Gastrocnemius medialis (tissue), 4 donors: ENCODE results near the gene SLC17A1. TPM values are rescaled to one million over a fixed set of nuclear protein-coding genes. Genes with fewer than 3 reads are reported as not detected.

Experiments used
- ATAC-seq, 2 donors: fragments of 150-250 bp; one replicate each; pipeline ENCODE4 v1.9.1; 2016
- DNase-seq, 2 donors: peaks; one replicate each; pipeline ENCODE4 v3.0.0-alpha.2; 2019
- H3K27ac ChIP-seq, 4 donors: fragments of 200-600 bp; sonication (generic); 1 replicate in 1 of 4; 2 replicates in 3 of 4; pipeline ENCODE4 v1.5.1; 2016 to 2018; ENCODE audit warnings: mild to moderate bottlenecking in 2 of 4, moderate library complexity in 1 of 4
- H3K27me3 ChIP-seq, 3 donors: fragments of 200-600 bp; sonication (generic) in 2 of 3; 1 replicate in 1 of 3; 2 replicates in 2 of 3; pipeline versions ENCODE4 v1.5.1 to v1.6.0; 2016 to 2019; ENCODE audit warnings: mild to moderate bottlenecking in 1 of 3, moderate library complexity in 1 of 3
- H3K36me3 ChIP-seq, 2 donors: fragments of 200-600 bp; sonication (generic) in 1 of 2; one replicate each; pipeline ENCODE4 v1.5.1; 2017 to 2018
- H3K4me1 ChIP-seq, 2 donors: fragments of 200-600 bp; sonication (generic) in 1 of 2; one replicate each; pipeline ENCODE4 v1.5.1; 2016 to 2017; ENCODE audit warnings: mild to moderate bottlenecking in 2 of 2
- H3K4me3 ChIP-seq, 4 donors: fragments of 200-600 bp; sonication (generic) in 3 of 4; 1 replicate in 1 of 4; 2 replicates in 3 of 4; pipeline ENCODE4 v1.5.1; 2016 to 2019; ENCODE audit warnings: mild to moderate bottlenecking in 2 of 4
- H3K9me3 ChIP-seq, 3 donors: fragments of 200-600 bp; sonication (generic) in 2 of 3; 1 replicate in 1 of 3; 2 replicates in 2 of 3; pipeline ENCODE4 v1.5.1; 2016 to 2019
- POLR2A ChIP-seq, 2 donors: fragments of 450-650 bp; IDR thresholded peaks; one replicate each; pipeline ENCODE4 v1.6.1; 2017; ENCODE audit warnings: antibody characterized with exemption in 2 of 2, mild to moderate bottlenecking in 2 of 2, moderate library complexity in 2 of 2
- in situ Hi-C, 4 donors: fragments of 200-750 bp; cut with MboI; loops; one replicate each; pipeline versions ENCODE4 v1.15.0 to v1.8.0; 2017; ENCODE audit warnings: low sequenced_read_pairs in 4 of 4
- intact Hi-C: fragments of 100-400 bp; cut with DNase I; formaldehyde crosslinking; loops from one replicate; pipeline ENCODE4 v1.15.1; 2023; ENCODE audit warnings: low total_unique reads
- total RNA-seq, 4 donors: library from RNA; depleted of rRNA; stranded (reverse); fragments of >200 nt; gene quantifications; one replicate each; pipeline versions ENCODE4 v1.1.0 to v1.2.3, GENCODE V29; 2016
- TF ChIP-seq, protein P1 (sequence below), 5 experiments: fragments of 450-650 bp in 3 of 5; fragments of 200-600 bp in 2 of 5; sonication (generic) in 2 of 5; IDR thresholded peaks in 4 of 5; conservative IDR thresholded peaks in 1 of 5; 1 replicate in 4 of 5; 2 replicates in 1 of 5; pipeline ENCODE4 v1.5.1; 2016 to 2019; ENCODE audit warnings: antibody characterized with exemption in 5 of 5, mild to moderate bottlenecking in 3 of 5, moderate library complexity in 3 of 5

SLC17A1 gene
- total RNA-seq, 4 donors from 2014 or later, result not detected

DNA sequence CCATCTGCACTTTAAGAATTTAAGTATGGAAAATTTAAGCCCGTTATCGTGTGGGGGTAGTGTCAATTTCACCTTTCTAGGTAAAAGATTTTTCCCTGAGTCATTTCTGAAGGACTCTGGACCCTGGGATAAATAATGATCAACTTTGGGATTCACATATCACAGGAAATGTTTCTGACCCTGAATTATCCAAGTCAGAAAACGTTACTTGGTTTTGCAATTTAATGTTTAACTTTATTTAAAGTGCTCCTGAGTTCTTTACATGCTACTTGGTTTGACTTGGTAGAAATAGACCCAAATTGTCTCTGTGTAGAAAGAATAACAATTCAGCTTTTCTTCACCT is 43.7 kb upstream of the SLC17A1 start:
- Histone ChIP-seq H3K36me3 (no peaks in the 10 kb centered on the region), H3K9me3 (no peaks in the 10 kb centered on the region), H3K27me3 (no peaks in the 10 kb centered on the region), H3K4me1 (no peaks in the 10 kb centered on the region), H3K4me3 (no peak overlapping the region), H3K27ac (no peak overlapping the region)
- ATAC-seq, result no peak
- no peak for TF ChIP-seq POLR2A (IDR thresholded peaks at IDR 0.05)
- TF ChIP-seq, protein P1, sequence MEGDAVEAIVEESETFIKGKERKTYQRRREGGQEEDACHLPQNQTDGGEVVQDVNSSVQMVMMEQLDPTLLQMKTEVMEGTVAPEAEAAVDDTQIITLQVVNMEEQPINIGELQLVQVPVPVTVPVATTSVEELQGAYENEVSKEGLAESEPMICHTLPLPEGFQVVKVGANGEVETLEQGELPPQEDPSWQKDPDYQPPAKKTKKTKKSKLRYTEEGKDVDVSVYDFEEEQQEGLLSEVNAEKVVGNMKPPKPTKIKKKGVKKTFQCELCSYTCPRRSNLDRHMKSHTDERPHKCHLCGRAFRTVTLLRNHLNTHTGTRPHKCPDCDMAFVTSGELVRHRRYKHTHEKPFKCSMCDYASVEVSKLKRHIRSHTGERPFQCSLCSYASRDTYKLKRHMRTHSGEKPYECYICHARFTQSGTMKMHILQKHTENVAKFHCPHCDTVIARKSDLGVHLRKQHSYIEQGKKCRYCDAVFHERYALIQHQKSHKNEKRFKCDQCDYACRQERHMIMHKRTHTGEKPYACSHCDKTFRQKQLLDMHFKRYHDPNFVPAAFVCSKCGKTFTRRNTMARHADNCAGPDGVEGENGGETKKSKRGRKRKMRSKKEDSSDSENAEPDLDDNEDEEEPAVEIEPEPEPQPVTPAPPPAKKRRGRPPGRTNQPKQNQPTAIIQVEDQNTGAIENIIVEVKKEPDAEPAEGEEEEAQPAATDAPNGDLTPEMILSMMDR (IDR thresholded peaks at IDR 0.05 in 4 of 5, conservative IDR thresholded peaks at IDR 0.05 in 1 of 5), result no peak
- DNase-seq, result no peak
- intact Hi-C loops, result no loop called here
- in situ Hi-C loops, result no loop called here

DNA sequence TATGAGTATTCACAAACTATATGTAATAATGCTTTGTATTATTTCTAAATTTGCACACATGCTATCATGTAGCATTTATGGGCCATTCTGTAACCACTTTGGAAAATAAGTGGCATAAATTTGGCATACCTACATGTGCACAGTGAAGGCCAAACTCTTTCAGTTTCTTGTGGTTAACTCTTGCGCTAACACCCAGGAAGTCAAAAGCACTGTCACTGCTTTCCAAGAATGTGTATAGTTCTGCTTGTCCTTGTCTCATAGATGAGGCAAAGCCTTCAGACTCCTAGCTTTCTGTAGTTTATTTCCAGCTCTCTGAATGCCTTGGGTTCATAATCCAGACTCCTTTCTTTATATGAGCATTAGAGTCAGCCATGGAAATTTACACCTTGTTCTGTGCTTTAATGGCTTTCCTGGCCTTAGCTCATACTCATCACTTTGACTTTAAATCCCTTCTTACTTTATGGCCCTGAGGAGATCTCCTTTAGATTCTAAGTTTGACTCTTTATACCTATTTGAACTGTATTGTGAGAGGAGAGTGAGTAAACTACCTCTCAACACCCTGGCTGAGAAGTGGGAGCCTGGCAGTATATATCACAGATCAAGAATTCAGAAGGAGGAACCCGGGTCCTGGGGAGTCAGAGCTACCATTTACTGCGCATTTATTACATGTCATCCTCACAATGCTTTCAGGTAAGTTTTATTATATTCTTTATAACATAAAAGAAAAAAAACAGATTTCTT is 43.1 kb upstream of the SLC17A1 start:
- Histone ChIP-seq H3K4me3 (no peak overlapping the region), H3K27ac (no peak overlapping the region), H3K4me1 (no peaks in the 10 kb centered on the region), H3K36me3 (no peaks in the 10 kb centered on the region), H3K27me3 (no peaks in the 10 kb centered on the region), H3K9me3 (no peaks in the 10 kb centered on the region)
- DNase-seq (no peak), ATAC-seq (no peak)
- intact Hi-C loops, result no loop called here
- TF ChIP-seq POLR2A (IDR thresholded peaks at IDR 0.05), result no peak
- in situ Hi-C loops, result no loop called here

DNA sequence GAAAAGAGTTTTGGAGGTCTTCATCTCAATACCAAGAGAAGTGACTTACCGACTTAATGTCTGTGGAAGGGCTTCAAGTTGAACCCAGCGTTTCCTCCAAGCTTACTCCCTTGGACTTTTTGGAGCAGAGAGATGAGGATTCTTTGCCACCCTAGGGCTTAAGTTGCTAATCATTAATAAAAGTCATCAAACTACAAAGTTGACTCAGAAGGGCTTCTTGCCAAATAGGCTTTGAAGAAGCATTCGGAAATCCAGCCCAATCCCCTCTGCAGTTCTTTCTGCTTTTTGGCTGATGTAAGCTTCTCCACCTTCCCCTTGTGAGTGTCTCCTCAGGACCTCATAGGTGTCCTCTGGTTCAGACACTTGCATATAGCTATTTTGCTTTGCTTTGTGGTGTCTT is 42.3 kb upstream of the SLC17A1 start, which contains the start of gene SLC17A3:
TSS of gene SLC17A3 (minus strand) at position 126 of the 400 bp plus-strand sequence. CDS start 5,856 bp downstream, outside the sequence.
- no peak for ATAC-seq
- Histone ChIP-seq H3K27ac (no peak within 1 kb of the TSS), H3K4me3 (no peak within 1 kb of the TSS), H3K4me1 (no peaks in the 10 kb centered on the region), H3K36me3 (no peaks in the 10 kb centered on the region), H3K9me3 (no peaks in the 10 kb centered on the region), H3K27me3 (no peaks in the 10 kb centered on the region)
- DNase-seq, result no peak
- intact Hi-C loops (no loop called here), in situ Hi-C loops (no loop called here)
- TF ChIP-seq, protein P1 (IDR thresholded peaks at IDR 0.05 in 4 of 5, conservative IDR thresholded peaks at IDR 0.05 in 1 of 5), result no peak
- no peak for TF ChIP-seq POLR2A (IDR thresholded peaks at IDR 0.05)

DNA sequence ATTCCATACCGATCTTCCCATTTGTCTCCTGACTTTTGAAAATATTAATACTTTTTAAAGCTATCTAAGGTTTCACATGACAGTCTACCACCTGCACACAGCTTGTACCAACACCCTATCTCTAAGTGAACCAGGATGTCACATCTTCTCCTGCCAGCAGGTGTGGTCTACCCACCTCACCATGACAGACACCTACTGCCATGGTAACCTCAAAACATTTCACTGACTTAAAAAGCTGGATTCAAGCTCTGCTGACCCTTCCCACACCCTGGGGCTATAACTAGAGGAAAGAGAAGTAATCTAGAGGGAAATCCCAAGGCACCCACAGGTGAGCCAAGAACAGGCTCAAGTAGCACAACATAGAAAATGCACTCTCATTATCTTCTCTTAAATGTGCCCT is 41.0 kb upstream of the SLC17A1 start:
- Histone ChIP-seq H3K36me3 (no peaks in the 10 kb centered on the region), H3K4me3 (no peak overlapping the region), H3K9me3 (no peaks in the 10 kb centered on the region), H3K4me1 (no peaks in the 10 kb centered on the region), H3K27ac (no peak overlapping the region), H3K27me3 (no peaks in the 10 kb centered on the region)
- ATAC-seq (no peak), DNase-seq (no peak)
- intact Hi-C loops, result no loop called here
- in situ Hi-C loops, result no loop called here
- TF ChIP-seq, protein P1 (IDR thresholded peaks at IDR 0.05 in 4 of 5, conservative IDR thresholded peaks at IDR 0.05 in 1 of 5), result no peak
- no peak for TF ChIP-seq POLR2A (IDR thresholded peaks at IDR 0.05)

DNA sequence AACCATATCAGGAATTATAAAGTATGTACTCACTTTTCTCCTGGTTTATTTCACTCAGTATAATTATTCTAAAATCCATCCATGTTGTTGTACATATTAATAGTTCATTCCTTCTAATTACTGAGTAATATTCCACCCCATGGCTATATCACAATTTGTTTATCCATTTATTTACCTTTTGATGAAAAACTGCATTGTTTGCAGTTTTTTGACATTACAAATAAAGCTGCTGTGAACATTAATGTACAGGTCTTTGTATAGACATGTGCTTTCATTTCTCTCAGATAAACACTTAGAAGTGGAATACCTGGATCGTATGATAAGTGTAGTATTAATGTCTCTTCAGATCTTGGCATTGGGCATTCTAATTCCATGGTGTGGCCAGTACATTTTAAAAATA is 38.0 kb upstream of the SLC17A1 start:
- Histone ChIP-seq H3K9me3 (no peaks in the 10 kb centered on the region), H3K36me3 (no peaks in the 10 kb centered on the region), H3K4me3 (no peak overlapping the region), H3K27me3 (no peaks in the 10 kb centered on the region), H3K4me1 (no peaks in the 10 kb centered on the region), H3K27ac (no peak overlapping the region)
- intact Hi-C loops (no loop called here), in situ Hi-C loops (no loop called here)
- TF ChIP-seq, protein P1 (IDR thresholded peaks at IDR 0.05 in 4 of 5, conservative IDR thresholded peaks at IDR 0.05 in 1 of 5), result no peak
- TF ChIP-seq POLR2A (IDR thresholded peaks at IDR 0.05), result no peak
- DNase-seq (no peak), ATAC-seq (no peak)
